GM12878 (cell line): Measurements from ENCODE around the gene COG2. TPM values are rescaled to one million over a fixed set of nuclear protein-coding genes. Genes with fewer than 3 reads are reported as not detected.

ENCODE experiments used
- CHD4 ChIP-seq: fragments of 200-600 bp; sonication (generic); IDR thresholded peaks from 2 replicates; pipeline ENCODE4 v1.6.1; 2016; ENCODE audit warnings: mild to moderate bottlenecking
- ELK1 ChIP-seq: IDR thresholded peaks from 2 replicates; pipeline ENCODE4 v1.6.1; 2012; ENCODE audit warnings: low read depth, low read length, improper control_type of control experiment
- FOXK2 ChIP-seq: fragments of 450-650 bp; IDR thresholded peaks from 2 replicates; pipeline ENCODE4 v1.6.1; 2017; ENCODE audit warnings: mild to moderate bottlenecking, moderate library complexity
- KLF5 ChIP-seq: fragments of 450-650 bp; IDR thresholded peaks from 2 replicates; pipeline ENCODE4 v1.6.1; 2014; ENCODE audit warnings: mild to moderate bottlenecking; ENCODE audit not compliant: partially characterized antibody
- MYB ChIP-seq: fragments of 150-350 bp; IDR thresholded peaks from 2 replicates; pipeline ENCODE4 v1.6.1; 2014; ENCODE audit warnings: mild to moderate bottlenecking, low read depth, low read length, borderline replicate concordance
- NKRF ChIP-seq: fragments of 450-650 bp; conservative IDR thresholded peaks from 2 replicates; pipeline ENCODE4 v1.6.1; 2017; ENCODE audit warnings: mild to moderate bottlenecking, moderate library complexity
- WRNIP1 ChIP-seq: IDR thresholded peaks from 2 replicates; pipeline ENCODE4 v1.6.1; 2011; ENCODE audit warnings: low read depth, low read length, improper control_type of control experiment, borderline replicate concordance
- ZNF687 ChIP-seq: fragments of 450-650 bp; IDR thresholded peaks from 2 replicates; pipeline ENCODE4 v1.6.1; 2017; ENCODE audit warnings: mild to moderate bottlenecking, moderate library complexity
- polyA plus RNA-seq, 11 experiments: library from polyadenylated mRNA; depleted of rRNA in 4 of 11; unstranded in 6 of 11; stranded (reverse) in 5 of 11; fragments of >200 nt; fragmentation: Nextera tagmentation in 4 of 11; fragmentation: Illumina TruSeq in 1 of 11; extraction: Ambion mirVana in 4 of 11; extraction: Trizol in 1 of 11; gene quantifications; 1 replicate in 1 of 11; 2 replicates in 10 of 11; pipeline versions ENCODE4 v1.2.1 to v1.2.3, GENCODE V29; 2011 to 2016; ENCODE audit warnings: inconsistent platforms in 2 of 11, missing spikeins in 2 of 11, low read depth in 1 of 11
- total RNA-seq, 4 experiments: library from RNA; depleted of rRNA in 3 of 4; stranded (reverse); fragments of >200 nt in 3 of 4; fragmentation: Illumina TruSeq in 1 of 4; extraction: Trizol in 1 of 4; gene quantifications; 2 replicates each; pipeline versions ENCODE4 v1.2.1 to v1.2.3, GENCODE V29; 2013 to 2021

Gene COG2
- total and polyA plus RNA-seq, 10 of the 15 experiments (the other 5 are each of a cell fraction or from before 2014, with no cell fraction given), result 15.0 to 31.5 (median 28.3) TPM

GRCh38 chr1:230677200-230677599 lies 34.9 kb downstream of the COG2 start (continued):
- TF ChIP-seq ZNF687 (no peak), MYB (no peak), WRNIP1 (no peak), FOXK2 (no peak), CHD4 (no peak), NKRF (no peak), ELK1 (no peak), KLF5 (no peak)
